ENCODE results near the gene DNAJB13. TPM values are rescaled to one million over a fixed set of nuclear protein-coding genes. Genes with fewer than 3 reads are reported as not detected.

Gene DNAJB13
- total and polyA plus RNA-seq, 10 of the 15 experiments (the other 5 are each of a cell fraction or from before 2014, with no cell fraction given), result 0.07 to 0.76 (median 0.15) TPM; not detected in 7

DNA sequence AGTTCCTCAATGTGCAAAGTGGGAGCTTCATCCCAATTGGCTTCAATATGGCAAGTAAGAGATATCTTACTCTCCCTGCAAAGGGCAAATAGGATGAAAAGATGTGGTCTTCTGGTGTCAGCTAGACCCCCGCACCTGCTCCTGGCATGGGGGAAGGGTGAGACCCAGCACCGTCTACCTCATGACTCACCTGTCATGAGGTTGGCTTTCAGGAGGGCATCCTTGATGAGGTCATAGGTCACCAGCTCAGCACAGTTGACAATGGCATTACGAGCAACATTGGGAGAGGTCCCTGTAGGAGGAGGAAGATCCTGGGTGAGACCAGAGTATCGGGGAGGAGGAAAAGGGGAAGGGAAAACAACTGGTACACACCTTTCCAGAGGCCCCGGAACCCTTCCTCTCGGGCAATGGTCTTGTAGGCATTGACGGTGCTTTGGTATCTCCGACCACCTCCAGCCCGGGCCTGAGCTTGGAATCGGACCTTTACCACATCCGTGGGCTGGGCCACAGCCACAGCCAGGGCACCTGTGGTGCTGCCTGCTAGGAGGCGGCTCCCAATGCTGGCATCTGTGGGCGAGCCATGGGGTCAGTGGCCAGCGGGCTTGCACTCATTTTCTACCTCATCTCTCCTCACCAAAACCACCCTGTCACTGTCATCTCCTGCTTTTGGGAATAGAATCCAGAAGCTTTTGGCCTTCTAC lies 25.8 kb downstream of the DNAJB13 start:
- Histone ChIP-seq H3K9me3 (replicated peaks; ENCODE audit: control insufficient read depth, insufficient read depth, low read length) (no peaks in the 10 kb centered on the region), H3K27me3 (replicated peaks in 1 of 2; ENCODE audit: control insufficient read depth in 2 of 2, insufficient read depth in 2 of 2, low read length in 1 of 2) (no peaks in the 10 kb centered on the region), H3K4me1 (ENCODE audit: control insufficient read depth, insufficient read depth, low read length) (peaks cover 23% of the 10 kb centered on the region), H3K4me2 (ENCODE audit: control insufficient read depth, insufficient read depth) (no peak overlapping the region), H3K27ac (ENCODE audit: control insufficient read depth, insufficient read depth) (no peak overlapping the region), H3K36me3 (ENCODE audit: control insufficient read depth in 2 of 2, insufficient read depth in 2 of 2, low read length in 1 of 2) (peaks cover 28 to 30% of the 10 kb centered on the region in 2 experiments), H3K9ac (ENCODE audit: control insufficient read depth, insufficient read depth, low read length) (no peak overlapping the region), H3K4me3 (no peak overlapping the region), H3K79me2 (ENCODE audit: control insufficient read depth, insufficient read depth, low read length) (peaks cover 35% of the 10 kb centered on the region), H4K20me1 (ENCODE audit: control insufficient read depth, insufficient read depth) (no peaks in the 10 kb centered on the region), H2AFZ (ENCODE audit: control insufficient read depth, low read depth, low read length) (no peak overlapping the region)
- RAD21 ChIA-PET (ENCODE audit: unreplicated experiment), result no interaction called here
- ATAC-seq (no peak), FAIRE-seq (no peak), DNase-seq (ENCODE audit: low read depth, low spot score) (no peak)
- no TSS peak for BruUV-seq (replicated peaks)
- CTCF ChIA-PET, result interaction anchor here (1.4 to 1.7 kb wide), 2 partner anchors 10 to 16 kb away, joined by 3 to 4 read pairs; no protein-coding TSS in a partner anchor
- POLR2A ChIA-PET, result interaction anchor here (0.6 kb wide), 2 partner anchors 9 to 10 kb away, joined by 3 read pairs; no protein-coding TSS in a partner anchor
- SMC1A ChIA-PET (ENCODE audit: uncharacterized antibody, unreplicated experiment), result interaction anchor here (1.8 kb wide), 1 partner anchor 10 kb away, joined by 5 read pairs; no protein-coding TSS in a partner anchor
- TF ChIP-seq LARP7 (IDR thresholded peaks at IDR 0.05), result no peak
- TF ChIP-seq POLR2A (IDR thresholded peaks at IDR 0.05; ENCODE audit: low read depth, low read length), result peak; percentile 31; the same call in 1 of the 2 replicates
- TF ChIP-seq SMAD5 (IDR thresholded peaks at IDR 0.05; ENCODE audit: low read depth), result peak; percentile 55; the same call in 1 of the 2 replicates
- in situ Hi-C loops (cut with MboI), result no loop called here
- intact Hi-C loops (cut with micrococcal nuclease; ENCODE audit: unreplicated experiment), result no loop called here
- WGBS (ENCODE audit: insufficient coverage, insufficient replicate concordance, low lambda C conversion rate, missing lambda C conversion rate), result 87% methylated on average over 14 of the region's 14 CpGs

DNA sequence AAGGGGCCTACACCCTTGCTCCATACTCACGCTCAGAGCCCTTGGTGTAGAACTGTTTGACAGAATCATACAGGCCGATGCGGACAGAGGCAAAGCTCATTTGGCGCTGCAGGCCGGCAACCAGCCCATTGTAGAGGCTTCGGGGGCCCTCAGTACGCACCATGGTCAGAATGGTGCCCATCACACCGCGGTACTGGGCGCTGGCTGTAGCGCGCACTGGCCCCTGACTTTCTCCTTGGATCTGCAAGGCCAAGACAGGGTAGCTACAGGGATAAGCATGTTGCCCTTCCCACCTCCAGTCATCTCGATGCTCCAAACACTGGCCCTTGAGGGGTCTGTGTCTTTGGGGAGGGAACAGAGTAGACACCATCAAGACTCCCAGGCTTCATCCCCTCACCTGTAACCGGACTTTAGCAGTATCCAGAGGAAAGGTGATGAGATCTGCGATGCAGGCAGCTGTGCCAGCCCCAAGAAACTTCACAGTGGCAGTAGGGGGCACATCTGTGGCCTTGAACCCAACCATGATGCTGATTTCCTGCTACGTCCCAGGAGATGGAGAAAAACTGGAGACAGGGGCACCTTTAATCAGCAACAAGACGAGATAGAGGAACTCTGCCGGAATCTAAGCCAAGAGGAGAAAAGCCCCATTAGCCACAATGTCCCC lies 27.2 kb downstream of the DNAJB13 start:
- ChIA-PET SMC1A (ENCODE audit: uncharacterized antibody, unreplicated experiment) (interaction anchor here (0.8 to 3.7 kb wide), 5 partner anchors 11 to 193 kb away, joined by 4 to 38 read pairs (median 8); partner anchors contain the start of genes C2CD3 and PPME1), RAD21 (ENCODE audit: unreplicated experiment) (interaction anchor here (3.4 to 5.1 kb wide), 2 partner anchors 14 to 17 kb away, joined by 24 to 30 read pairs; no protein-coding TSS in a partner anchor), POLR2A (no interaction called here), CTCF (interaction anchor here (0.7 to 2.5 kb wide), 2 partner anchors 13 to 22 kb away, joined by 4 to 9 read pairs; no protein-coding TSS in a partner anchor)
- Histone ChIP-seq H3K4me1 (ENCODE audit: control insufficient read depth, insufficient read depth, low read length) (peaks cover 23% of the 10 kb centered on the region), H2AFZ (ENCODE audit: control insufficient read depth, low read depth, low read length) (no peak overlapping the region), H3K4me3 (no peak overlapping the region), H3K27me3 (replicated peaks in 1 of 2; ENCODE audit: control insufficient read depth in 2 of 2, insufficient read depth in 2 of 2, low read length in 1 of 2) (no peaks in the 10 kb centered on the region), H3K4me2 (ENCODE audit: control insufficient read depth, insufficient read depth) (peak overlapping the region; percentile 14), H3K79me2 (ENCODE audit: control insufficient read depth, insufficient read depth, low read length) (peaks cover 47% of the 10 kb centered on the region), H4K20me1 (ENCODE audit: control insufficient read depth, insufficient read depth) (no peaks in the 10 kb centered on the region), H3K36me3 (ENCODE audit: control insufficient read depth in 2 of 2, insufficient read depth in 2 of 2, low read length in 1 of 2) (peaks cover 28 to 30% of the 10 kb centered on the region in 2 experiments), H3K9me3 (replicated peaks; ENCODE audit: control insufficient read depth, insufficient read depth, low read length) (no peaks in the 10 kb centered on the region), H3K9ac (ENCODE audit: control insufficient read depth, insufficient read depth, low read length) (no peak overlapping the region), H3K27ac (ENCODE audit: control insufficient read depth, insufficient read depth) (no peak overlapping the region)
- 97% methylated on average over 18 of the region's 18 CpGs for WGBS (ENCODE audit: insufficient coverage, insufficient replicate concordance, low lambda C conversion rate, missing lambda C conversion rate)
- in situ Hi-C loops (cut with MboI), result no loop called here
- no peak for TF ChIP-seq PAX5 (IDR thresholded peaks at IDR 0.05; ENCODE audit: borderline replicate concordance, low read depth, low read length)
- TF ChIP-seq POLR2A (IDR thresholded peaks at IDR 0.05; ENCODE audit: low read depth, low read length), result 0 out of 2 replicates have a peak, but pooled peaks have one; percentile 42
- TF ChIP-seq ZNF384 (IDR thresholded peaks at IDR 0.05; ENCODE audit: borderline replicate concordance, low read depth, low read length), result no peak
- DNase-seq (ENCODE audit: low read depth, low spot score), result no peak
- ATAC-seq, result no peak
- intact Hi-C loops (cut with micrococcal nuclease; ENCODE audit: unreplicated experiment), result no loop called here
- FAIRE-seq, result no peak
- BruUV-seq (replicated peaks), result no TSS peak

Data from GM12878 (cell line).